CD14-positive monocyte (primary cell): ENCODE measurements around the gene TBX18. TPM values are rescaled to one million over a fixed set of nuclear protein-coding genes. Genes with fewer than 3 reads are reported as not detected.

Source experiments
- DNase-seq, 3 donors: peaks; one replicate each; pipeline ENCODE4 v3.0.0-alpha.2; 2011 to 2022
- H2AFZ ChIP-seq: 2 replicates; pipeline ENCODE4 v1.6.0; 2012; ENCODE audit warnings: mild to moderate bottlenecking, low read depth, low read length, inconsistent platforms; ENCODE audit not compliant: insufficient read depth, poor library complexity, severe bottlenecking
- H3K27ac ChIP-seq, 2 donors: 1 replicate in 1 of 2; 2 replicates in 1 of 2; pipeline ENCODE4 v1.5.1; 2012 to 2013; ENCODE audit warnings: low read length in 2 of 2, control low read depth in 1 of 2, inconsistent platforms in 1 of 2, low read depth in 1 of 2, mild to moderate bottlenecking in 1 of 2
- H3K27me3 ChIP-seq, 2 donors: one replicate each; pipeline versions ENCODE4 v1.6.0 to v1.6.1; 2011 to 2013; ENCODE audit warnings: low read length in 2 of 2; ENCODE audit not compliant: control insufficient read depth in 2 of 2, insufficient read depth in 2 of 2
- H3K36me3 ChIP-seq, 2 donors: replicated peaks in 1 of 2; 1 replicate in 1 of 2; 2 replicates in 1 of 2; pipeline versions ENCODE4 v1.5.1 to v1.6.1; 2012 to 2013; ENCODE audit warnings: low read length in 2 of 2, control low read depth in 1 of 2, inconsistent platforms in 1 of 2, mild to moderate bottlenecking in 1 of 2; ENCODE audit not compliant: insufficient read depth in 2 of 2, control insufficient read depth in 1 of 2
- H3K4me1 ChIP-seq, 2 donors: 1 replicate in 1 of 2; 2 replicates in 1 of 2; pipeline versions ENCODE4 v1.5.1 to v1.6.1; 2012 to 2013; ENCODE audit warnings: low read length in 2 of 2, control low read depth in 1 of 2, inconsistent platforms in 1 of 2, mild to moderate bottlenecking in 1 of 2, moderate library complexity in 1 of 2; ENCODE audit not compliant: insufficient read depth in 2 of 2, control insufficient read depth in 1 of 2
- H3K4me2 ChIP-seq: replicated peaks from 2 replicates; pipeline ENCODE3; 2012; ENCODE audit warnings: low read length, moderate library complexity, mild to moderate bottlenecking; ENCODE audit not compliant: poor library complexity, severe bottlenecking; ENCODE audit errors: extremely low read depth
- H3K4me3 ChIP-seq, 3 experiments: fragments of 200-600 bp in 1 of 3; sonication (generic) in 1 of 3; replicated peaks in 1 of 3; 1 replicate in 2 of 3; 2 replicates in 1 of 3; pipeline ENCODE4 v1.5.1; 2011 to 2013; ENCODE audit warnings: low read length in 3 of 3, mild to moderate bottlenecking in 3 of 3, control low read depth in 2 of 3, low read depth in 2 of 3, inconsistent platforms in 1 of 3, moderate library complexity in 1 of 3
- H3K79me2 ChIP-seq: 2 replicates; pipeline ENCODE4 v1.6.0; 2012; ENCODE audit warnings: mild to moderate bottlenecking, control low read depth, inconsistent platforms, low read length, moderate library complexity; ENCODE audit not compliant: insufficient read depth
- H3K9ac ChIP-seq: 2 replicates; pipeline ENCODE4 v1.6.0; 2017; ENCODE audit warnings: low read length, mild to moderate bottlenecking; ENCODE audit not compliant: insufficient read depth, poor library complexity, severe bottlenecking
- H3K9me3 ChIP-seq, 2 donors: replicated peaks in 1 of 2; 1 replicate in 1 of 2; 2 replicates in 1 of 2; pipeline versions ENCODE4 v1.5.1 to v1.6.1; 2012 to 2013; ENCODE audit warnings: low read length in 2 of 2, control low read depth in 1 of 2; ENCODE audit not compliant: control insufficient read depth in 1 of 2, insufficient read depth in 1 of 2
- H4K20me1 ChIP-seq: 2 replicates; pipeline ENCODE4 v1.6.0; 2012; ENCODE audit warnings: mild to moderate bottlenecking, low read length, control low read depth, moderate library complexity; ENCODE audit not compliant: insufficient read depth
- H3K27ac Mint-ChIP-seq, 7 donors: one replicate each; pipeline ENCODE4 v1.8.0; 2020; ENCODE audit warnings: mild to moderate bottlenecking in 7 of 7, mixed read lengths in 7 of 7, moderate library complexity in 6 of 7, inconsistent platforms in 2 of 7
- H3K27me3 Mint-ChIP-seq, 3 donors: one replicate each; pipeline ENCODE4 v1.8.0; 2021 to 2022; ENCODE audit warnings: low read depth in 3 of 3, mild to moderate bottlenecking in 3 of 3, mixed read lengths in 3 of 3, moderate library complexity in 3 of 3, inconsistent platforms in 1 of 3
- H3K36me3 Mint-ChIP-seq, 2 donors: one replicate each; pipeline ENCODE4 v1.8.0; 2020; ENCODE audit warnings: mixed read lengths in 2 of 2, inconsistent platforms in 1 of 2, mild to moderate bottlenecking in 1 of 2
- H3K4me1 Mint-ChIP-seq: one replicate; pipeline ENCODE4 v1.8.0; 2020; ENCODE audit warnings: mild to moderate bottlenecking, mixed read lengths
- H3K4me3 Mint-ChIP-seq, 2 donors: one replicate each; pipeline ENCODE4 v1.8.0; 2020; ENCODE audit warnings: mild to moderate bottlenecking in 2 of 2, mixed read lengths in 2 of 2, moderate library complexity in 1 of 2
- H3K9me3 Mint-ChIP-seq, 7 donors: one replicate each; pipeline ENCODE4 v1.8.0; 2020 to 2022; ENCODE audit warnings: mixed read lengths in 7 of 7, mild to moderate bottlenecking in 6 of 7, moderate library complexity in 6 of 7, inconsistent platforms in 2 of 7
- CTCF ChIP-seq: fragments of 200-600 bp; IDR thresholded peaks from one replicate; pipeline ENCODE4 v1.8.0; 2022; ENCODE audit warnings: antibody characterized with exemption, mild to moderate bottlenecking
- WGBS: methylation state at CpG from one replicate; pipeline ENCODE4 v1.1.5; 2013; ENCODE audit warnings: missing lambda C conversion rate; ENCODE audit not compliant: insufficient coverage; 5-methylcytosine and 5-hydroxymethylcytosine counted together
- intact Hi-C, 2 donors: fragments of 100-400 bp; cut with micrococcal nuclease; formaldehyde crosslinking; loops; one replicate each; pipeline versions ENCODE4 v1.15.0 to v1.15.1; 2023
- polyA plus RNA-seq, 3 donors: library from polyadenylated mRNA; depleted of rRNA in 1 of 3; unstranded in 2 of 3; stranded (reverse) in 1 of 3; fragments of 300-500 nt in 2 of 3; fragments of >200 nt in 1 of 3; fragmentation: Illumina TruSeq in 2 of 3; gene quantifications; 1 replicate in 2 of 3; 2 replicates in 1 of 3; pipeline ENCODE4 v1.2.3, GENCODE V29; 2012 to 2021

The TBX18 gene
- polyA plus RNA-seq, 3 donors = 0.01 TPM; not detected in 2

- Histone ChIP-seq H3K9ac (no peak overlapping the region), H3K27me3 (no peaks in the 10 kb centered on the region), H3K79me2 (no peaks in the 10 kb centered on the region), H3K4me3 (no peak overlapping the region), H3K9me3 (no peaks in the 10 kb centered on the region), H2AFZ (no peak overlapping the region), H3K36me3 (no peaks in the 10 kb centered on the region), H3K4me2 (no peak overlapping the region), H3K4me1 (no peaks in the 10 kb centered on the region), H4K20me1 (no peaks in the 10 kb centered on the region), H3K27ac (no peak overlapping the region)
- Mint-ChIP-seq H3K27me3 (no peaks in the 10 kb centered on the region), H3K9me3 (peaks cover 1 to 3% (median 2%) of the 10 kb centered on the region in 7 donors), H3K36me3 (no peaks in the 10 kb centered on the region), H3K27ac (no peak overlapping the region), H3K4me1 (no peaks in the 10 kb centered on the region), H3K4me3 (no peak overlapping the region)
- intact Hi-C loops = no loop called here
- TF ChIP-seq CTCF = no peak
- no peak for DNase-seq
- 57% methylated on average over 1 of the region's 3 CpGs for WGBS
These were observed 111.9 kb downstream of the TBX18 start for GRCh38 chr6:84652356-84653026.

- no peaks in the 10 kb centered on the region for H3K4me1 ChIP-seq
- no peaks in the 10 kb centered on the region for H3K36me3 ChIP-seq
- no peak overlapping the region for H3K27ac ChIP-seq
- Mint-ChIP-seq H3K4me1 (no peaks in the 10 kb centered on the region), H3K27ac (no peak overlapping the region), H3K4me3 (no peak overlapping the region), H3K9me3 (peaks cover 0 to 3% (median 2%) of the 10 kb centered on the region in 7 donors), H3K36me3 (no peaks in the 10 kb centered on the region), H3K27me3 (no peaks in the 10 kb centered on the region)
- H3K4me3 ChIP-seq = no peak overlapping the region
- intact Hi-C loops = no loop called here
- no peaks in the 10 kb centered on the region for H3K79me2 ChIP-seq
- no peak for TF ChIP-seq CTCF
- H3K9me3 ChIP-seq = no peaks in the 10 kb centered on the region
- no peaks in the 10 kb centered on the region for H3K27me3 ChIP-seq
- WGBS = no CpG with 5 or more reads among the region's 1 CpG
- DNase-seq = no peak
- no peak overlapping the region for H3K9ac ChIP-seq
- H2AFZ ChIP-seq = no peak overlapping the region
- no peak overlapping the region for H3K4me2 ChIP-seq
- H4K20me1 ChIP-seq = no peaks in the 10 kb centered on the region
These were observed 112.8 kb downstream of the TBX18 start for GRCh38 chr6:84651583-84651982.
